Measurements from ENCODE around the gene BDH1.

BDH1 gene

GRCh38 chr3:197593046-197593380 lies 37.2 kb upstream of the BDH1 start (continued):
- TF ChIP-seq, protein P1, sequence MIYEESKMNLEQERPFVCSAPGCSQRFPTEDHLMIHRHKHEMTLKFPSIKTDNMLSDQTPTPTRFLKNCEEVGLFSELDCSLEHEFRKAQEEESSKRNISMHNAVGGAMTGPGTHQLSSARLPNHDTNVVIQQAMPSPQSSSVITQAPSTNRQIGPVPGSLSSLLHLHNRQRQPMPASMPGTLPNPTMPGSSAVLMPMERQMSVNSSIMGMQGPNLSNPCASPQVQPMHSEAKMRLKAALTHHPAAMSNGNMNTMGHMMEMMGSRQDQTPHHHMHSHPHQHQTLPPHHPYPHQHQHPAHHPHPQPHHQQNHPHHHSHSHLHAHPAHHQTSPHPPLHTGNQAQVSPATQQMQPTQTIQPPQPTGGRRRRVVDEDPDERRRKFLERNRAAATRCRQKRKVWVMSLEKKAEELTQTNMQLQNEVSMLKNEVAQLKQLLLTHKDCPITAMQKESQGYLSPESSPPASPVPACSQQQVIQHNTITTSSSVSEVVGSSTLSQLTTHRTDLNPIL (CRISPR knock-in tag; IDR thresholded peaks at IDR 0.05; ENCODE audit: low read depth) = no peak
- TF ChIP-seq ISL1 (CRISPR knock-in tag; IDR thresholded peaks at IDR 0.05) (no peak), ZNF70 (CRISPR knock-in tag; IDR thresholded peaks at IDR 0.05) (no peak), TOX (CRISPR knock-in tag; IDR thresholded peaks at IDR 0.05; ENCODE audit: borderline replicate concordance) (no peak), ZFP30 (CRISPR knock-in tag; IDR thresholded peaks at IDR 0.05) (no peak), ZFP3 (CRISPR knock-in tag; IDR thresholded peaks at IDR 0.05) (no peak), ZNF565 (CRISPR knock-in tag; conservative IDR thresholded peaks at IDR 0.05; ENCODE audit: low read depth) (no peak)

DNA sequence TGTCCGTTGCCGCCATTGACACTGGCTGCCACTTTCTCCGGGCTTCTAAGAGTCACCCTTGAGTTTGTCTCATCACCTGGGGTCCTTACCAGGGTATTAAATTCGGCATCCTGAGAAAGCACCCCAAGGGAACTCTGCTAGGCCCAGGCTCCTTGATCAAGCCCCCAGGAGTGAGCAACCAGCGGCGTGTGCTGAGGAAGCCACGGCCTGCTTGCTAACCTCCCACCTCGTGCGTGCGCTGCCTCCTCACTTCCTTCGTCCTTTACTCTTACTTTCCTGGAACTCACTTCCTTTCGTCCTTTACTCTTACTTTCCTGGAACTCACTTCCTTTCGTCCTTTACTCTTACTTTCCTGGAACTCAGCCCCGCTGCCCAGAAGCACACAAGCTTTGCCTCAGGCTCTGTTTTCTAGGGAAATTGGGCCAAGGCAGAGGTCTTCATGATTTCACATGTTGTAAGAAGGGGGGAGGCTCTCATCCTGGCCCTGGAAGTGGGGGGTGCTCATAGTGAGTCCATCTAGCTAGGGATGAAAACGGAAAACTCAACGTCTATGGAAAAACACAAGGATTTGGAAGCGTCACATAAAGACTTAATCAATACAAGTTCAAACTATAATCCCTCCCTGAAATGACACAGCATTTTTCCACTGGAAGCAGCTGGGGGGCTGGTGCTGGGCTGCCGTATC lies 36.7 kb upstream of the BDH1 start:
- no peak for ATAC-seq
- TF ChIP-seq PPARA (CRISPR knock-in tag; IDR thresholded peaks at IDR 0.05; ENCODE audit: borderline replicate concordance) (no peak), POU6F1 (CRISPR knock-in tag; IDR thresholded peaks at IDR 0.05; ENCODE audit: borderline replicate concordance, low read depth) (no peak), ZC3H10 (CRISPR knock-in tag; IDR thresholded peaks at IDR 0.05) (no peak), ZFP30 (CRISPR knock-in tag; IDR thresholded peaks at IDR 0.05) (no peak), ISL1 (CRISPR knock-in tag; IDR thresholded peaks at IDR 0.05) (no peak), TOX (CRISPR knock-in tag; IDR thresholded peaks at IDR 0.05; ENCODE audit: borderline replicate concordance) (no peak), ZNF565 (CRISPR knock-in tag; conservative IDR thresholded peaks at IDR 0.05; ENCODE audit: low read depth) (no peak), ZNF8 (CRISPR knock-in tag; IDR thresholded peaks at IDR 0.05) (no peak), CSDC2 (CRISPR knock-in tag; IDR thresholded peaks at IDR 0.05) (no peak), ZNF70 (CRISPR knock-in tag; IDR thresholded peaks at IDR 0.05) (no peak), GLIS3 (CRISPR knock-in tag; IDR thresholded peaks at IDR 0.05) (no peak), BACH2 (CRISPR knock-in tag; IDR thresholded peaks at IDR 0.05; ENCODE audit: borderline replicate concordance) (no peak), ESRRG (CRISPR knock-in tag; IDR thresholded peaks at IDR 0.05) (no peak), ARNTL (CRISPR knock-in tag; IDR thresholded peaks at IDR 0.05; ENCODE audit: borderline replicate concordance, low read depth) (no peak)
- TF ChIP-seq, protein P2, sequence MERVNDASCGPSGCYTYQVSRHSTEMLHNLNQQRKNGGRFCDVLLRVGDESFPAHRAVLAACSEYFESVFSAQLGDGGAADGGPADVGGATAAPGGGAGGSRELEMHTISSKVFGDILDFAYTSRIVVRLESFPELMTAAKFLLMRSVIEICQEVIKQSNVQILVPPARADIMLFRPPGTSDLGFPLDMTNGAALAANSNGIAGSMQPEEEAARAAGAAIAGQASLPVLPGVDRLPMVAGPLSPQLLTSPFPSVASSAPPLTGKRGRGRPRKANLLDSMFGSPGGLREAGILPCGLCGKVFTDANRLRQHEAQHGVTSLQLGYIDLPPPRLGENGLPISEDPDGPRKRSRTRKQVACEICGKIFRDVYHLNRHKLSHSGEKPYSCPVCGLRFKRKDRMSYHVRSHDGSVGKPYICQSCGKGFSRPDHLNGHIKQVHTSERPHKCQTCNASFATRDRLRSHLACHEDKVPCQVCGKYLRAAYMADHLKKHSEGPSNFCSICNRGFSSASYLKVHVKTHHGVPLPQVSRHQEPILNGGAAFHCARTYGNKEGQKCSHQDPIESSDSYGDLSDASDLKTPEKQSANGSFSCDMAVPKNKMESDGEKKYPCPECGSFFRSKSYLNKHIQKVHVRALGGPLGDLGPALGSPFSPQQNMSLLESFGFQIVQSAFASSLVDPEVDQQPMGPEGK (CRISPR knock-in tag; IDR thresholded peaks at IDR 0.05; ENCODE audit: borderline replicate concordance) = no peak

GRCh38 chr3:197591816-197592215 lies 36.0 kb upstream of the BDH1 start:
- no peak for ATAC-seq

More at GRCh38 chr3:197591816-197592215, 36.0 kb upstream of the BDH1 start:
- no peak for TF ChIP-seq RARB (CRISPR knock-in tag; IDR thresholded peaks at IDR 0.05)
- no peak for TF ChIP-seq ARNTL (CRISPR knock-in tag; IDR thresholded peaks at IDR 0.05; ENCODE audit: borderline replicate concordance, low read depth)
- no peak for TF ChIP-seq ZNF8 (CRISPR knock-in tag; IDR thresholded peaks at IDR 0.05)
- no peak for TF ChIP-seq ISL1 (CRISPR knock-in tag; IDR thresholded peaks at IDR 0.05)
- no peak for TF ChIP-seq ZNF565 (CRISPR knock-in tag; conservative IDR thresholded peaks at IDR 0.05; ENCODE audit: low read depth)
- no peak for TF ChIP-seq ZFP3 (CRISPR knock-in tag; IDR thresholded peaks at IDR 0.05)
- no peak for TF ChIP-seq ESRRG (CRISPR knock-in tag; IDR thresholded peaks at IDR 0.05)
- TF ChIP-seq, protein P3, sequence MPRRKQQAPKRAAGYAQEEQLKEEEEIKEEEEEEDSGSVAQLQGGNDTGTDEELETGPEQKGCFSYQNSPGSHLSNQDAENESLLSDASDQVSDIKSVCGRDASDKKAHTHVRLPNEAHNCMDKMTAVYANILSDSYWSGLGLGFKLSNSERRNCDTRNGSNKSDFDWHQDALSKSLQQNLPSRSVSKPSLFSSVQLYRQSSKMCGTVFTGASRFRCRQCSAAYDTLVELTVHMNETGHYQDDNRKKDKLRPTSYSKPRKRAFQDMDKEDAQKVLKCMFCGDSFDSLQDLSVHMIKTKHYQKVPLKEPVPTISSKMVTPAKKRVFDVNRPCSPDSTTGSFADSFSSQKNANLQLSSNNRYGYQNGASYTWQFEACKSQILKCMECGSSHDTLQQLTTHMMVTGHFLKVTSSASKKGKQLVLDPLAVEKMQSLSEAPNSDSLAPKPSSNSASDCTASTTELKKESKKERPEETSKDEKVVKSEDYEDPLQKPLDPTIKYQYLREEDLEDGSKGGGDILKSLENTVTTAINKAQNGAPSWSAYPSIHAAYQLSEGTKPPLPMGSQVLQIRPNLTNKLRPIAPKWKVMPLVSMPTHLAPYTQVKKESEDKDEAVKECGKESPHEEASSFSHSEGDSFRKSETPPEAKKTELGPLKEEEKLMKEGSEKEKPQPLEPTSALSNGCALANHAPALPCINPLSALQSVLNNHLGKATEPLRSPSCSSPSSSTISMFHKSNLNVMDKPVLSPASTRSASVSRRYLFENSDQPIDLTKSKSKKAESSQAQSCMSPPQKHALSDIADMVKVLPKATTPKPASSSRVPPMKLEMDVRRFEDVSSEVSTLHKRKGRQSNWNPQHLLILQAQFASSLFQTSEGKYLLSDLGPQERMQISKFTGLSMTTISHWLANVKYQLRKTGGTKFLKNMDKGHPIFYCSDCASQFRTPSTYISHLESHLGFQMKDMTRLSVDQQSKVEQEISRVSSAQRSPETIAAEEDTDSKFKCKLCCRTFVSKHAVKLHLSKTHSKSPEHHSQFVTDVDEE (CRISPR knock-in tag; IDR thresholded peaks at IDR 0.05) = no peak
- TF ChIP-seq BACH2 (CRISPR knock-in tag; IDR thresholded peaks at IDR 0.05; ENCODE audit: borderline replicate concordance) = no peak
- TF ChIP-seq ZC3H10 (CRISPR knock-in tag; IDR thresholded peaks at IDR 0.05) = no peak
